IMR-90 (cell line): Measurements from ENCODE around the gene SLC9A9. TPM values are rescaled to one million over a fixed set of nuclear protein-coding genes. Genes with fewer than 3 reads are reported as not detected.

Source experiments
- ATAC-seq: fragments of 200-7000 bp; cut with Tn5 transposase; 2 replicates; pipeline ENCODE4 v1.9.1; 2020; ENCODE audit warnings: low read depth, mild to moderate bottlenecking, moderate library complexity
- BruUV-seq: library from RNA; stranded (reverse); fragments of 400-500 nt; replicated peaks from 2 replicates; lab custom pipeline; 2021; lab: Mats Ljungman, UMichigan
- CTCF ChIA-PET: fragments of 300-600 bp; formaldehyde crosslinking; extraction: SDS; loops from one replicate; lab custom pipeline; 2021; ENCODE audit warnings: antibody characterized with exemption; lab: Yijun Ruan, JAX
- POLR2A ChIA-PET: fragments of 300-600 bp; sonication (Branson Sonifier 250); formaldehyde crosslinking; loops from one replicate; lab custom pipeline; 2022; ENCODE audit warnings: antibody characterized with exemption; ENCODE audit not compliant: unreplicated experiment; lab: Charles Lee
- DNase-seq: peaks from one replicate; pipeline ENCODE4 v3.0.0; 2013
- H2AFZ ChIP-seq: replicated peaks from 2 replicates; pipeline ENCODE3; 2013; ENCODE audit warnings: low read length, mild to moderate bottlenecking; ENCODE audit not compliant: poor library complexity
- H2AK5ac ChIP-seq: 2 replicates; pipeline ENCODE4 v1.6.1; 2013; ENCODE audit warnings: low read depth, low read length, inconsistent platforms
- H2AK9ac ChIP-seq: replicated peaks from 2 replicates; pipeline ENCODE3; 2013; ENCODE audit warnings: mild to moderate bottlenecking, low read depth, low read length, moderate library complexity; ENCODE audit not compliant: poor library complexity
- H2BK120ac ChIP-seq: 2 replicates; pipeline ENCODE4 v1.6.1; 2013; ENCODE audit warnings: low read depth, low read length, inconsistent platforms
- H2BK15ac ChIP-seq: 3 replicates; pipeline ENCODE4 v1.6.1; 2013; ENCODE audit warnings: low read depth, low read length, inconsistent platforms
- H2BK20ac ChIP-seq: 2 replicates; pipeline ENCODE4 v1.6.1; 2013; ENCODE audit warnings: low read depth, mild to moderate bottlenecking, inconsistent platforms, low read length, moderate library complexity
- H2BK5ac ChIP-seq: 2 replicates; pipeline ENCODE4 v1.6.1; 2013; ENCODE audit warnings: mild to moderate bottlenecking, low read depth, low read length, inconsistent platforms; ENCODE audit not compliant: poor library complexity, severe bottlenecking
- H3K14ac ChIP-seq: replicated peaks from 2 replicates; pipeline ENCODE4 v1.6.1; 2013; ENCODE audit warnings: low read depth, low read length, inconsistent platforms
- H3K18ac ChIP-seq: 2 replicates; pipeline ENCODE4 v1.6.1; 2013; ENCODE audit warnings: low read depth, low read length, control low read depth
- H3K23ac ChIP-seq: 2 replicates; pipeline ENCODE4 v1.6.1; 2013; ENCODE audit warnings: low read depth, low read length, inconsistent platforms
- H3K27ac ChIP-seq: 2 replicates; pipeline ENCODE4 v1.5.1; 2013; ENCODE audit warnings: mild to moderate bottlenecking, control low read depth, low read length; ENCODE audit not compliant: insufficient read depth
- H3K27me3 ChIP-seq: 2 replicates; pipeline ENCODE4 v1.6.1; 2013; ENCODE audit warnings: low read length; ENCODE audit not compliant: control insufficient read depth, insufficient read depth
- H3K36me3 ChIP-seq: 2 replicates; pipeline ENCODE4 v1.6.1; 2013; ENCODE audit warnings: low read length, mixed read lengths; ENCODE audit not compliant: control insufficient read depth, insufficient read depth
- H3K4ac ChIP-seq: 2 replicates; pipeline ENCODE4 v1.6.1; 2013; ENCODE audit warnings: low read depth, low read length, inconsistent platforms
- H3K4me1 ChIP-seq: 2 replicates; pipeline ENCODE4 v1.6.1; 2013; ENCODE audit warnings: low read length, mixed read lengths; ENCODE audit not compliant: control insufficient read depth, insufficient read depth
- H3K4me2 ChIP-seq: 2 replicates; pipeline ENCODE4 v1.6.1; 2013; ENCODE audit warnings: low read depth, mild to moderate bottlenecking, control low read depth, low read length, moderate library complexity
- H3K4me3 ChIP-seq: 2 replicates; pipeline ENCODE4 v1.5.1; 2013; ENCODE audit warnings: low read depth, mild to moderate bottlenecking, control low read depth, low read length, moderate library complexity; ENCODE audit not compliant: insufficient read depth
- H3K56ac ChIP-seq: 2 replicates; pipeline ENCODE4 v1.6.1; 2013; ENCODE audit warnings: low read length, inconsistent platforms; ENCODE audit not compliant: insufficient read depth; ENCODE audit errors: extremely low read depth
- H3K79me1 ChIP-seq, 2 experiments: 2 replicates each; pipeline ENCODE4 v1.6.1; 2013; ENCODE audit warnings: low read length in 2 of 2, inconsistent platforms in 1 of 2, low read depth in 1 of 2
- H3K9ac ChIP-seq: 2 replicates; pipeline ENCODE4 v1.6.1; 2013; ENCODE audit warnings: low read depth, low read length, control low read depth
- H3K9me1 ChIP-seq: 2 replicates; pipeline ENCODE4 v1.6.1; 2013; ENCODE audit warnings: low read length, inconsistent platforms; ENCODE audit not compliant: insufficient read depth
- H3K9me3 ChIP-seq: 2 replicates; pipeline ENCODE4 v1.6.1; 2013; ENCODE audit warnings: low read length; ENCODE audit not compliant: control insufficient read depth, insufficient read depth
- H4K20me1 ChIP-seq: 2 replicates; pipeline ENCODE4 v1.6.1; 2013; ENCODE audit warnings: low read length, inconsistent platforms; ENCODE audit not compliant: insufficient read depth
- H4K5ac ChIP-seq: 2 replicates; pipeline ENCODE4 v1.6.1; 2013; ENCODE audit warnings: mild to moderate bottlenecking, low read depth, low read length, control low read depth
- H4K8ac ChIP-seq, 2 experiments: 2 replicates each; pipeline ENCODE4 v1.6.1; 2013; ENCODE audit warnings: low read depth in 2 of 2, low read length in 2 of 2, control low read depth in 1 of 2, inconsistent platforms in 1 of 2
- H4K91ac ChIP-seq: 2 replicates; pipeline ENCODE4 v1.6.1; 2013; ENCODE audit warnings: low read depth, low read length, inconsistent platforms; ENCODE audit not compliant: insufficient read depth
- CEBPB ChIP-seq: IDR thresholded peaks from 2 replicates; pipeline ENCODE4 v1.6.1; 2012; ENCODE audit warnings: low read depth, low read length, improper control_type of control experiment
- RCOR1 ChIP-seq: IDR thresholded peaks from 2 replicates; pipeline ENCODE4 v1.6.1; 2012; ENCODE audit warnings: mild to moderate bottlenecking, low read length, improper control_type of control experiment; ENCODE audit not compliant: insufficient replicate concordance
- RFX5 ChIP-seq: IDR thresholded peaks from 2 replicates; pipeline ENCODE4 v1.8.0; 2012; ENCODE audit warnings: low read depth, mild to moderate bottlenecking, low read length, moderate library complexity
- WGBS, 2 experiments: methylation state at CpG; one replicate each; pipeline versions ENCODE4 v1.1.5 to v1.1.7; 2013; ENCODE audit warnings: missing lambda C conversion rate in 2 of 2; ENCODE audit not compliant: insufficient read length in 1 of 2; ENCODE audit errors: extremely low coverage in 2 of 2; 5-methylcytosine and 5-hydroxymethylcytosine counted together
- dilution Hi-C: fragments of 300-500 bp; cut with HindIII; formaldehyde crosslinking; loops from one replicate; pipeline ENCODE4 v1.14.3; 2018; ENCODE audit warnings: low sequenced_read_pairs; ENCODE audit not compliant: unreplicated experiment
- in situ Hi-C: fragments of 300-500 bp; cut with MboI; formaldehyde crosslinking; loops from 3 replicates; pipeline ENCODE4 v1.14.3; 2019; ENCODE audit warnings: low sequenced_read_pairs, inconsistent platforms, mixed read lengths
- intact Hi-C: fragments of 100-400 bp; cut with micrococcal nuclease; formaldehyde crosslinking; loops from 2 replicates; pipeline ENCODE4 v1.10.0; 2022
- polyA plus RNA-seq, 3 experiments: library from polyadenylated mRNA; depleted of rRNA; stranded (reverse); fragments of >200 nt; gene quantifications; 2 replicates each; pipeline ENCODE4 v1.2.3, GENCODE V29; 2012; ENCODE audit warnings: low replicate concordance in 1 of 3
- total RNA-seq: library from RNA; depleted of rRNA; stranded (reverse); fragments of >200 nt; gene quantifications from 2 replicates; pipeline ENCODE4 v1.2.3, GENCODE V29; 2012

The SLC9A9 gene
- total and polyA plus RNA-seq, 2 of the 4 experiments (the other 2 are of a cell fraction): 1.4 to 2.3 TPM

DNA sequence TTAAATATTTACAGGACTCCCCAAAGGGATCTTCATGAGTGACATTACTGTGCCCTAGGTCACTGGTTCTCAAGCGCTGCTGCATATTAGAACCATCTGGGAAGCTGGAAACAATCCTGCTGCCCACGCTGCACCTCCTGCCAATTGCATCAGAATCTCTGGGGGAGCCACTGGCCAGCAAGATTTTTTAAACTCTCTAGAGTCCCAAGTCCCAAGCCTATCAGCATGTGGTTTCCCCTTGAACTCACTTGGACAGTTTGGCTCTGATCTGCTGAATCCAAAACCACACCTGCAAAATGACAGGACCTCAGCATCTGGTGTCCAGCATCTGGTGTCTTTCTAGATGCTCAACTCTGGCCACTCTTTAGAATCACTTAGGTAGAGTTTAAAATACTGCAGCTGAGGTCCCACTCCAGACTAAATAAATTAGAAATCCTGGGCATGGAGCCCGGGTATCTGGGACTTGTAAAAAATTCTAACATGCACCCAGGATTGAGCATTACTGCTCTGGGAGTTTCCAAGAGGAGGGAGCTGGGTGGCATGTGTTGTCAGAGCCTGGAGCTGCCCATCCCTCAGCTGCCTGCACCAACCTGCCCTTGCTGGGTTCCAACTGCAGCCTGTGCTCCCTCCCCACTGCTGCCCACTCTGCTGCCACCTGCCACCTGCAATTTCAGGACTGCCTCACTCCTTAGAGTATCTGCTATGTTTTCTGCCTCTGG, 311.3 kb downstream of the SLC9A9 start:
- 0 out of 2 replicates have a peak overlapping the region, but pooled peaks have one; percentile 16 for H3K23ac ChIP-seq
- ChIA-PET POLR2A (interaction anchor here (0.6 kb wide), 1 partner anchor 12 kb away, joined by 4 read pairs; no protein-coding TSS in a partner anchor), CTCF (no interaction called here)
- no TSS peak for BruUV-seq
- no peaks in the 10 kb centered on the region for H3K79me1 ChIP-seq
- peak overlapping the region; percentile 33 for H2AFZ ChIP-seq
- peak overlapping the region; percentile 39; the same call in 1 of the 2 replicates for H2AK5ac ChIP-seq
- in situ Hi-C loops (no loop called here), dilution Hi-C loops (no loop called here), intact Hi-C loops (no loop called here)
- no peaks in the 10 kb centered on the region for H3K9me3 ChIP-seq
- H3K36me3 ChIP-seq: no peaks in the 10 kb centered on the region
- no peak overlapping the region for H3K56ac ChIP-seq
- no peak overlapping the region for H2BK5ac ChIP-seq
- no peak overlapping the region for H3K4me3 ChIP-seq
- no peak overlapping the region for H3K27ac ChIP-seq
- H4K5ac ChIP-seq: no peak overlapping the region
- 0 out of 4 replicates have a peak overlapping the region, but pooled peaks of 1 of the 2 experiments have one; percentile 4 for H4K8ac ChIP-seq
- no peak overlapping the region for H4K91ac ChIP-seq
- no peak overlapping the region for H3K9ac ChIP-seq
- H2BK120ac ChIP-seq: no peak overlapping the region
- H3K9me1 ChIP-seq: no peaks in the 10 kb centered on the region
- no CpG with 5 or more reads among the region's 3 CpGs for WGBS, 2 experiments
- ATAC-seq: peak; percentile 67
- H4K20me1 ChIP-seq: no peaks in the 10 kb centered on the region
- no peak overlapping the region for H3K4me2 ChIP-seq
- no peak for TF ChIP-seq RCOR1
- TF ChIP-seq RFX5: no peak
- TF ChIP-seq CEBPB: peak; percentile 21; the same call in 1 of the 2 replicates
- H3K4ac ChIP-seq: peak overlapping the region; percentile 50; the same call in 1 of the 2 replicates
- H3K18ac ChIP-seq: no peak overlapping the region
- peak; percentile 32 for DNase-seq
- no peak overlapping the region for H3K14ac ChIP-seq
- no peak overlapping the region for H2AK9ac ChIP-seq
- H2BK15ac ChIP-seq: no peak overlapping the region
- H3K4me1 ChIP-seq: no peaks in the 10 kb centered on the region
- no peaks in the 10 kb centered on the region for H3K27me3 ChIP-seq
- H2BK20ac ChIP-seq: 0 out of 2 replicates have a peak overlapping the region, but pooled peaks have one; percentile 45
